ENCODE data around the gene SCAF8.

The SCAF8 gene

DNA sequence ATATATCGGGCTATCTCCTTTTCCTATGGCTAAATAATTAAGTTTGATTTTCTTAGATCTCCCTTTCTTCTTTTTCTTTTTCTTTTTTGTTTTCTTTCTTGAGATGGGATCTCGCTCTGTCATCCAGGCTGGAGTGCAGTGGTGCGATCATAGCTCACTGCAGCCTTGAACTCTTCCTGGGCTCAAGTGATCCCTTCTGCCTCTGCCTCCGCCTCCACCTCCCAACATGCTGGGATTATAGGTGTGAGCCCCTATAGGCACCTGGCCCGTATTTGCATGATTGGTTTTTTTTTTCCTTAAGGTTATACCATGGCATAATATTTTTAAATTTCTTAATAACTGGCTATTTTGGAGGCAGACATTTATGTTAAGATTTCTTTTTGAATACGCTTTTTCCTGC, 106.3 kb downstream of the SCAF8 start:
- DNase-seq, result no peak

DNA sequence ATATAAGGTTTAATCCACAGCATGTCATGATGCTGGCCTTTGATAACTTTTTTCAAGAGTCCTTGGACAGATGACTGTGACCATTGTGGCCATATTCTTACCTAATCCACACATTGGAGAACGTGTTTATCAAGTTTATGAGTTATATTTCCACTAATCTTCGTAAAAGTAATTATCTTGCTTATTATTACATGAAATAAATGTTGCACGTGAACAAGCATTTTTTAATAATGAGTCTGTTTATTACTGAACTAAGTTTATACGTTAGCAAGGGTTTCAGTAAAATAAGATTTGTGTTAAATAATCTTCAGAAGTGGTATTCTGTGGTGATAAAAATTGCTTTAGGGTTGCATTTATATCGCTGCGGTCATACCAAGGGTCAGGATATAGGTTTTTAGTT, 107.1 kb downstream of the SCAF8 start:
- DNase-seq, result no peak

DNA sequence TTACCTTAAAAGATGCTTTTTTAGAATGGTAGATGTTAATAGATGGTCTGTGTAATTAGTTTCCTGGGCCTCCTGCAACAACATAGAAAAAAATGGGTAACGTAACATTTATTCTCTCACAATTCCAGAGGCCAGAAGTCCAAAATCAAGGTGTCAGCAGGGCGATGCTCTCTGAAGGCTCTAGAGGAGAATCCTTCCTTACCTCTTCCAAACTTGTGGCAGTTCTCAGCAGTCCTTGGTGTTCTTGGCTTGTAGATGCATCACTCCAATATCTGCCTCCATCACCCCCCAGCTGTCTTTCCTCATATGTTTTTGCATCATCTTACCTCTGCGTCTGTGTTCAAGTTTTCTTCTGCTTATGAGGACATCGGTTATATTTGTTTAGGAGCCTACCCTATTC, 107.9 kb downstream of the SCAF8 start:
- DNase-seq, result no peak

DNA sequence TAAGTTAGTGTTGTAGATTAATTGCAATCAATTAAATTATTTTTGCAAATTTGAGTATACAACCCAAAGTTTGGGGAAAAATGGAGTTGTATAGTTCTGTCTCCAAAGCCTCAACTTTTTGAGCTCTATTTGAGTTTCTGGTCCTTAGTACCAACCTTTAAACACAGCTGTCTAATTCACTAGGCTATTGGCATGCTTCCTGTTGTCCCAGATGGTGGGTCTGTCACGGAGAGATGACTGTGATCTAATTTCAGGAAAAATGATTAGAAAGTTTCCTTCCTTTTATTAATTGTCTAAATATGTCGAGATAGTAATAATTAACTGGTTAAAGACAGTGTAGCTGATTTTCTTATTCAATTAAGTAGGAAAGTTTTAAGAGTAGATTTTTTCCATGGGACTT, 109.6 kb downstream of the SCAF8 start:
- no peak for DNase-seq

DNA sequence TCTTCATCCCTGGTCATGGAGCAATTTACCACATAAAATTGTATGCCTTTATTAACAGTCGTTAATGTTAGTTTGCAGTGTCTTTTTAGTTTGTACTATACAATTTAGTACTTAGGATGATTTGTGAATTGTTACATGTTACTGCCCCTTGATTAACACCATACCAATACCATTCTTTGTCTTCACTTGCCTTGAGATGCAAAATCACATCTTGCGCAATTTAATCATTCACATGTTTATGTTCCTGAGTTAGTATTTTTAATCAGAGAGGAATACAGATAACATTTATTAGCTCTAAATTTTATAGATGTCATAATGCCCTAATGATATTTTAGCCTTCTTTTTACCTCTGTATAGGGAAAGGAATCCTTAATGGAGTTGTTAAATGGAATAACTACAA, 114.1 kb downstream of the SCAF8 start:
- DNase-seq, result no peak

DNA sequence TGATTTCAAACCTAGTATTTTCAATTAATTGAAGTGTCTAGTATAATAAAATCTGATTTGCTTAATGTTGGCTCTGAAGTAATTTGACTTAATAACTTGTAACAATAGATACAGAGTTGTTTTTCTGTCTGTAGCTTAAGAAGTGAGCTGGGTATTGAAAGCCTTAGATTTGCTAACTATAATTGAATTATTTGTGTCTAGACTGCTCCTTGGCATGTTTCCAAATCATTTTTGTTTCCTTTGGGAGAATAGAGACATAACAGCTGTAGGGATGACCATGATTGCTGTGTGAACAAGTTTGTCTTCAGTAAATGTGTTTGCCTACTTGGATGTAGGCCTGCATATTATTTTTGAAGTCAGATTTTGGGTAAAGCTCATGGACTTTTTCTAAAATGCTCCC, 115.4 kb downstream of the SCAF8 start:
- DNase-seq, result no peak

DNA sequence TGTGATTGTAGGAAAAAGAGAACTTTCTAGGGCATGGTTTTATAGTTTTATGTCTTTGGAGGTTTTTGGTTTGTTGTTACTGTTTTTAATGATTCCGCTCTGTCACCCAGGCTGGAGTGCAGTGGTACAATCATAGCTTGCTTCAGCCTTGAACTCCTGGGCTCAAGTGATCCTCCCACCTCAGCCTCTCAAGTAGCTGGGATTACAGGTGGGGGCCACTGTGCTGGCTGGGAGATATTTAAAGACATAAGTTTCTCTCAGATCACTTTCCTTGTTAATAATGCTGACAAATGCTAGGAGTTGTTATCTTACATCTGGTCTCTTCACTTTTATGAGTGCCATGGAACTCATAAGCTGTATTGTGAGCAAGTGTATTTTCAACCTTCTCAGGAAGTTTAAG, 116.3 kb downstream of the SCAF8 start:
- DNase-seq, result no peak

DNA sequence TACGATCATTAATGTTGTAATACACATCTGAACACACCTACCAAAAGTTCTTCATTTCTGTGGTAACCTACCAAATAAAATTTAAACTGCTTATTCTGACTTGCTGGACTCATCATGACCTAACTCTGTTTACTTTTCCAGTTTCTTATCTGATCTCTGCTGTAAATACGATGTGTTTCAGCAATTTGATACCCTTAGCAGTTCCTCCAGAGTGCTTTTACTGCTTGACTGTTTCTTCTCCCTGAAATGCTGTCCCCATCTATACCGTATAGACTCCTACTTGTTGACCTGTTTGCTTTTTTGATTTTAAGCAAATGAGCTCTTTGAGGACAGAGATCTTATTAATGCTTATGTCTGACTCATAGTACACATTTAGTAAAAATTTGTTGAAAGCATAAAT, 119.5 kb downstream of the SCAF8 start:
- DNase-seq, result no peak

DNA sequence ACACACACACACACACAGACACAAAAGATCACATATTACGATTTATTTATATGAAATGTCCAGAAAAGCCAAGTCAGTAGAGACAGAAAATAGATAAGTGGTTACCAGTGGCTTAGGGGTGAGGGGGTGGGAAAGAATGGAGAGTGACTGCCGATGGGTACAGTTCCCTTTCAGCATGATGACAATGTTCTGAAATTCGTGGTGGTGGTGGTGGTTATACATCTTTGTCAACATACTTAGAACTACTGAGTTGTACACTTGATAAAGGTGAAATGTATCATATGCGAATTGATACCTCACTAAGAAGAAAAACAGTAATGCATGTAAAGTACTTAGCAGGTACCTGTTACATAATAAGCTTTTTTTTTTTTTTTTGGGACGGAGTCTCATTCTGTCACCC, 124.3 kb downstream of the SCAF8 start:
- no peak for DNase-seq

DNA sequence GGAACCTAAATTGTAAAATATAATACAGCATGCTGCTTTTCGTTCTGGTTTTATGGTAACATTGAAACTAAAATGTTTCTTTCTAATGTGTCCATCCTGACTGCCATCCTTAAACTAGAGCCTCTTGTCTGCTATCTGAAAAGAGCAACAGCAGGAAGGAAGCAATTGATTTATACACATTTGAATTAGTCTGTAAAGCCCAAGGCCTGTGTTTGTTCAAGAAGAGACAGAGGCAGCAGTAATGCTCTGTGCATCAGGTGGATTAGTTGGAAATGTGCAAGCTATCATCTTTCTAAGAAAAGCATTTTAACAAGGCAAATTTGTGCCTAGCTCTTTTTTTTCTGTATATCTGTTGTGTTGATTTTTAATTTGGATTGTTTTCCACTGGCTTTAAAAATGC, 128.6 kb downstream of the SCAF8 start:
- DNase-seq, result no peak

DNA sequence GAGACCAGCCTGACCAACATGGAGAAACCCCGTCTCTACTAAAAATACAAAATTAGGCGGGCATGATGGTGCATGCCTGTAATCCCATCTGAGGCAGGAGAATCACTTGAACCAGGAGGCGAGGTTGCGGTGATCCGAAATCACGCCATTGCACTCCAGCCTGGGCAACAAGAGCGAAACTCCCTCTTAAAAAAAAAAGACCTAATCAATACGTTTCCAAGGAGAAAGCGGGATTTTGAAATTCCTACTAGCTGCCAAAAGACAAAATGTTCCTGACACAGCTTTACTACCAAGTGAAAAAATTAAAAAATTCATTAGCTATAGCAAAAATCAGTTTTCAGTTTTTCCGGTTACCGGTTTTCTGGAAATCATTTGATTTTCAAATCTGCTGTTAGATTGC, 129.3 kb downstream of the SCAF8 start:
- no peak for DNase-seq

DNA sequence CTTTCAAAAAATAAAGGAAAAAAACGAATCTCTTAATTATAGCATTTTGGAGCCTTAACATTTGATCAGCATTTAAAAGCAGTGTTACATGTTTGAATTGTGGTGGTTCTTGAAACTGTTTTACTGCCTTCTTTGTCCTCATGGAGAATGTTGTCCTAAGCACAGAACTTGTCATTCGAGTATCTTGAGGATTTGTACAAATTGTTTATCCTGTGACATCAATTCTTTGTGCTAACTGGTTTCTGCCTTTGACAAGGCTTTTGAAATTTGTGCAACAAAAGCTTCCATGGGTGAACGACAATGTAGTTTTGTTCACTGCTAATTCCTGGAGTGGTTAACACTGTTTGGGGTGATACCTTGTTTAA, 130.8 kb downstream of the SCAF8 start:
- no peak for DNase-seq

DNA sequence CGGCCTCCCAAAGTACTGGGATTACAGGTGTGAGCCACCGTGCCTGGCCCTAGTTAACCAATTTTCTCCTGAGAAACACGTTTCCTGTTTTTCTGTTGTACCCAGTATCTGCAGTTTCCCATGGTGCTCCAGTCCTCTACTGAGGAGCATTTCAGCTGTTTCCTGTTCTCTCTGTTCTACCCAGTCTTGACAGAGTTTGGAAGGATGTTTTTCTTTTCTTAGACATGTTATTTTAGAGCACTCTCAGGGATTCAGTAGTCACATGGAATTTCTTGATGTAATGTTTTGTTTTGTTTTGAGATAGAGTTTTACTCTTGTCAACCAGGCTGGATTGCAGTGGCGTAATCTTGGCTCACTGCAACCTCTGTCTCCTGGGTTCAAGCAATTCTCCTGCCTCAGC, 132.1 kb downstream of the SCAF8 start:
- no peak for DNase-seq

DNA sequence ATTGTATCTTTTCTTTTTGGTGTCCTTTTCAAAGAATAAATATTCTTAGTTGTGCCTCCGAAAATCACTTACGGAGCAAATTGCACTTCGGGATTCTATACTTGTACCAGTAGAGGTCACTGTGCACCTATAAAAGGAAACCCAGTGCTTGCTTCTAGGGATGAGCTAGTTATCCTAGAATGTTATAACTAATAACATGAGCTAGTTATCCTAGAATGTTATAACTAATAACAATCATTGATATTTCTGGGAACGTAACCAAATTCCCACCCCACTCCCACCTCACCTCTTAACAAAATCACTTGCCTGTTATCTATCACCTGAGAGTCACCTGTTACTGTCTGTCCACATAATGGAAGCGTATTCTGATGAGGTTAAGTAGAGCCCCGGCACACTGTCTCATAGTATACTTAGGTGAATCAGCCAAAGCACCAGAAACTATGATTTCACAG, 135.0 kb downstream of the SCAF8 start:
- no peak for DNase-seq

DNA sequence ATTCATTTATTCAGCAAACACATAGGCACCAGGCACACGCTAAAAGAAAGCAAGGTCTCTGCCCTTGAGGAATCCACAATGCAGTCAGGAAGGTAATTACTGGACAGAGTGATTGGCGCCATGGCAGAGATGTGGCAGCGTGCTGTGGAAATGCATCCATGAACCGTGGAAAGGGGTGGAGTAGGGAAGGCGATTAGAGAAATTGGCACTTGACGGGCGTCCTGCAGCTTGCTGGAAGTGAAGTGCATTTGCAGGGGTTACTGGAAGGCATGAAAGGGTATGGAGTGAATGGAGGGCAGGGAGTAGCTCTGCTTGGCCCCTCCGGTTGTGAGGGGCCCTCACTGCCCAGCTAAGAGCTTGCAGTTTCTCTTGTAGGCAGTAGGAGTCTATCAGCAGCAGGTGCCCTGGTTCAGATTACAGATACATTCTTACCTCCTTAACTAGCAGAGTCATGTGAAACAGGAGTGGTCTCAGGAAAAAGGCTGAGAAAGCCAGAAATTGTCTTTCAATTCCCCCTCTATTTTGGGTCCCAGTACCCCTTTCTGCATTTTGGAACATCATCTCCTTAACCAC, 139.4 kb downstream of the SCAF8 start:
- DNase-seq, result no peak

DNA sequence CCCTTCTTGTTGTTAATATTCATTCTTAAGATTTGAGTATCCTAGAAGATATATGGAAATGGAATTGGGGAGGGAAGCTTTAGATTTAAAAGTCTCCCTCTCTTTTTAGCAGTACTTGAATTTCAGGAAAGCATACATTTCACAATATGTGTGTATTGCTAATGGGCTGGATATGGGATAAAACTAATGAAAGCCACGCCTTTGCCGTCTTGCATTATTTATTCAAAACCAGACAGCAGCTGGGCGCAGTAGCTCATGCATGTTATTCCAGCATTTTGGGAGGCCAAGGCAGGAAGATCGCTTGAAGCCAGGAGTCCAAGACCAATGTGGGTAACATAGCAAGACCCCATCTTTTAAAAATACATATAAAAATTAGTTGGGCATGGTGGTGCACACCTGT, 140.3 kb downstream of the SCAF8 start:
- no peak for DNase-seq

DNA sequence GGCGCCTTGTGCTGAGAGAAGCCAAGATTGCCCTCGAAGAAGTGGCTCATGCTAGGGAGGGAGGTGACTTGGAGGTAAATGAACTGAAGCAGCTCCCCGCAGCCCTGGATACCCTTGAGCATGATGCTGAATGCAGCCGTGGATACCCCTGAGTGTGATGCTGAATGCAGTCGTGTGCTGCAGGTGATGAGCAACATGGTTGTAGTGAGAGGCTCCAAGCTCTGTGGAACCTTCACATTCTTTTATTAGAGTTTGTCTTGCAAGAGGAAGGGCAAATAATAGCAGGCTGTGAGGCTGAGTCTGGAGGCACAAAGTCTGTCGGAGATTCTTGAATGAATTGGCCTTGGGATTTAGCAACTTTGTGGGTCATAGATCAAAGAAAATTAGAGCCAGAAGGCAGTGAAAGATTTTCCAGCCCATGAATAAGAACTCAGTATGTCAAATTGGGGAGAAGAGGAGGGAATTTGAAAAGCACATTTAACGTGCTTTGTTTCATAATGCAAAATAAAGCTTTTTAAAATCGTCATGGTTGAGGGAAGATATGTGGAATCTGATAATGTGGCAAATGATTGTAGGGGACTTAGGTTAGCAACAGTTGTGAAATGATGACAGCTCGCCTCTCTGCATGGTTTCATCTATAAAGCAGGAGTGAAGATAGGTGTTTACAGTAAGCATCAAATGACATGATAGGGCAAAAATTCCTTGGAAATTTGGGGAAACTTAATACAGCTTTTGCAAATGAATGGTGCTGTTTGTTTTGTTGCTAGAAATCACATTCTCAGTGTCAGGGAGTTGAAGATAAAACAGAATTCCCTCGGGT, 141.8 kb downstream of the SCAF8 start:
- no peak for DNase-seq

DNA sequence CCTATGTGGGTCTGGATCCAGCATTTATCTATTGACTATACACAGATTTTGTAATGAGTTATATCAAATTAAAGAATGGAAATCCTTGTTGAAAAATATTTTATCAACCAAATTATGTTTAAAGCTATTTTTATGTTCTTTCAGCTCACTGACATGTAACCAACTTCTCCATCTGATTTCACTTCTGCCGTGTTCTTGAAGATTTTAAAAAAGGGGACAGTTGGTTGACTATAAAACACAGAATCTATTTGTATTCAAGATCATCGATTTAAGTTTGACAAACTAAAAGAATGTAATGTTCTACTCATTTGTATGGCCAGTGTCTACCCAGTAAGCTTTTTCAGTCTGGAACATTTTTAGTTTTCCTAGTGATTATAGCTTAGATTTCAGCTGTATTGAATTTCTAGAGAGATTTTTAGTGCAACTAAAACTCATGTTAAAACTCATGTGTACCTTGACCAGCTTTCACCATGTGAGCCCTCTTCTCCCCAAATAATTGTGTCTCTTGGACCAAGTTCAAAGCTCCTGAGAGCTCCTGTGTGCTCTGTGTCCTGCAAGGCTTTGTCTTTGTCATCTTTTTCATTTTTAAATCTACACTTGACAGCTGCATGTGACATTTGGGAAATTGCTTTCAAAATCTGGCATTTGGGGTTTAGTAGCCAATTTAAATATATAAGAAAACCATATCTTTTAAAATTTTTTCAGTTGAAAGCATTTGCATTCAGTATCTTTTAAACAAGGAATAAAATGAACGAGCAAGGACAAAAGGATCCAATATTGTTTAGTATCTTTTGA, 143.5 kb downstream of the SCAF8 start:
- no peak for DNase-seq

DNA sequence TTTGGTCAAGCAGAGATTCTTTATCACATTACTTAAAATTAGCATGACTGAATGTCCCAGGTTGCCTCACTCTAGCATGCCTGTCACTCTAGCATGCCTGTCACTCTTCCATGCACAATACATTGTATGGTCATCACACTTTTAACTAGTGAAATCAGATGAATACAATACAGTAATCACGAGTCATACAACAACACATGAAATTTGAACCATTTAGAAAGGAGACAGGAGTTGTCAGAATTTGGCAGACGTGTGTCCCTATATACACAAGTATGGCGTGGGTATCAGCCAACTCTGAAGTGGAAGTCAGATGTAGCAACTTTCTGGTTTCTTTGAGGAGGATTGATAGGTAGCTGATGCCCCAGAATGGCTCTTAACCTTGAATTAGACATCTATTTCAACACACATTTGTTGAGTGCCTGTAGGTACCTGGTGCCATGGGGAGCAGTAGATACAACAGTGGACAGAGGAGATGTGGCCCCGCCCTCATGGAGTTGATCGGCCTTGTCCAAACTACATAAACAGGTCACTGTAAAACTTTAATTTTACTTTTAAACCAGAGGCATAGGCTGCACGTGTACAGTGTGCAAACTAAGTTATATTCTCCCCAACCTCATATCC, 145.8 kb downstream of the SCAF8 start:
- DNase-seq, result no peak

DNA sequence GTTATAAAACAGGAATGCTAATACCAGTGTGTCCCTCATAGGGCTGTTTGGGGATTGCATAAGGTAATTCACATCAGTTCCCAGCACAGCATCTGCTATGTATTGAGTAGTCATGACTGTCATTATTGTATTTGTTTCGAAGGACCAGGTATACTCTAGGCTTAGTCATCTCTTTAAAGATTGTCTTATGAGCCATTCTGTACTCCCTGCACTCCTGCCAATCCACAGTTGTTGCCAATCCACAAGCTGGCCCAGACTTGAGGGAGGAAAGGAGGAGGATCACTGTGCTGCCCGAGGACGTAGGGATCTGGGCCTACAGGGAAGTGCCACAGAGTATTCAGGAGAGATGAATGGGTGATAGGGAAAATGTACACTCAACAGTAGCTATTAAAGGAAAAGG, 148.9 kb downstream of the SCAF8 start:
- DNase-seq, result no peak

All from CD4-positive, alpha-beta T cell treated with Interleukin-17A for 4 hours (primary cell).